OCI-LY1 (cell line): ENCODE measurements around the gene ERP44.

Source experiments
- EZH2 ChIP-seq: fragments of 200-600 bp; sonication (generic), shearing (Covaris generic); IDR thresholded peaks from 2 replicates; pipeline ENCODE4 v1.8.0; 2017; ENCODE audit warnings: borderline replicate concordance, mixed run types, mild to moderate bottlenecking, antibody characterized with exemption, low read length, moderate library complexity, mixed read lengths
- TF ChIP-seq, protein P1 (sequence below): fragments of 200-600 bp; sonication (generic), shearing (Covaris generic); IDR thresholded peaks from 2 replicates; pipeline ENCODE4 v1.5.1; 2017; ENCODE audit warnings: mild to moderate bottlenecking, antibody characterized with exemption, low read length, moderate library complexity, mixed read lengths

DNA sequence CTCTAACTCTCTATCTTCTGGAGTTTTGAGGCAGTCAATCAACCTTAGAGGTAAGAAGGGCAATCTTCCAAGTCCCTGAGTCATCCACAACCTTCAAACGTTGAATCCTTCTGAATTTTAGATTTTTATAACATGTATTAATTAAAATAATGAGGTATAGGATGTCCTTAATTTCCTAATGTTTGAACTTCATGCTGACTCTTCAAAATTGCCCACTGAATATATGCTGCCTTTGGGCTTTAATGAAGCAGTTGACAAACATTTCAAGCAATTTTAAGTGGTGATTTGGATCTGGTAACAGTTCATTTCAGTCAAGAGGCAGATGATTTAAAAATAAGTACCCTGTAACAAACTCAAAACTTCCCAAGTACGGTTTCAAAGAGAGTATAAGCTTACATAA is 26.0 kb downstream of the ERP44 start:
- TF ChIP-seq, protein P1, sequence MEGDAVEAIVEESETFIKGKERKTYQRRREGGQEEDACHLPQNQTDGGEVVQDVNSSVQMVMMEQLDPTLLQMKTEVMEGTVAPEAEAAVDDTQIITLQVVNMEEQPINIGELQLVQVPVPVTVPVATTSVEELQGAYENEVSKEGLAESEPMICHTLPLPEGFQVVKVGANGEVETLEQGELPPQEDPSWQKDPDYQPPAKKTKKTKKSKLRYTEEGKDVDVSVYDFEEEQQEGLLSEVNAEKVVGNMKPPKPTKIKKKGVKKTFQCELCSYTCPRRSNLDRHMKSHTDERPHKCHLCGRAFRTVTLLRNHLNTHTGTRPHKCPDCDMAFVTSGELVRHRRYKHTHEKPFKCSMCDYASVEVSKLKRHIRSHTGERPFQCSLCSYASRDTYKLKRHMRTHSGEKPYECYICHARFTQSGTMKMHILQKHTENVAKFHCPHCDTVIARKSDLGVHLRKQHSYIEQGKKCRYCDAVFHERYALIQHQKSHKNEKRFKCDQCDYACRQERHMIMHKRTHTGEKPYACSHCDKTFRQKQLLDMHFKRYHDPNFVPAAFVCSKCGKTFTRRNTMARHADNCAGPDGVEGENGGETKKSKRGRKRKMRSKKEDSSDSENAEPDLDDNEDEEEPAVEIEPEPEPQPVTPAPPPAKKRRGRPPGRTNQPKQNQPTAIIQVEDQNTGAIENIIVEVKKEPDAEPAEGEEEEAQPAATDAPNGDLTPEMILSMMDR = no peak
- TF ChIP-seq EZH2 = no peak
